ENCODE measurements around the gene KRTAP10-3.
"Not testable (repeated sequence)": the region's sequence is repeated elsewhere in the genome, so short reads cannot be mapped to it uniquely, and the experiment has no call there.

The KRTAP10-3 gene

GRCh38 chr21:44569861-44570517, 11.4 kb upstream of the KRTAP10-3 start:
- no peak for DNase-seq

DNA sequence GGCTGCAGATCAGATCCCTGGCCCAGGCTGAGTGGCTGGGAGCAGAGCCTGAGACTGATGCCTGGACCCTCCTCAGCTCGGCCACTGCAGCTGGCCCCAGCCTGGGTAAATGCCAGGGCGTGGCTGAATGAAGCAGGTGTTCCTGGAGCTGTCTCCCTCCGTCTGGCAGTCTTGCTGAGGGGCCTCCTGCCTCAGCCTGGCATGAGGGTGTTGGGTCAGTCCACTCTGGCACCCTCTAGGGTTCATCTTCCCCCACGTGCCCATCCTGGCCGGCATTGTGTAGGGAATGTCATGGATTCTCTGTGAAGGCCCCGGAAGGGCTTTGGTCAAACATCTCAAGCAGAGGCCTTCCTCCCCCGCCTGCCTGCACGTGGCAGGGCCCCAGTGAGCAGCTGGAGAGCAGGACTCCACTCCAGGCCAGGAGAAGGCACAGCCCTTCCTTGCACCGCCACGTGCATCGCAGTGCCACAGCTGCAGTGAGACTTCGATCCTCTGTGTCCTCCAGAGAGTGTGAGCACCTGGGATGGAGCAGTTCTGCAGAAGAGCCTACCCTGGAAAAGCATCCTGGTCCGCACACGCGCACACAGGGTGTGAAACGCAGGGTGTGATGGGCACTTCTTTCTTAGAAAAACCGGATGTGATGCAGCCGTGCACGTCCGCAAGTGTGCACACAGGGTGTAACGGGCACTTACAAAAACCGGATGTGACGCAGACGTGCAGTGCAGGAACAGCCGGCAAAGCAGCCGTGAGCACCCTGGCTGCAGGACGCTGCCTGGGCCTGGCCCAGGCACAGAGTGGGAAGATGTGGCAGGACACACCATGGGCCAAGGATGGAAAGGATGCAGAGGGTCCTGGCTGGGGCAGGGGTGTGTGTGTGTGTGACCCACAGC, 10.3 kb upstream of the KRTAP10-3 start:
- DNase-seq, result no peak

DNA sequence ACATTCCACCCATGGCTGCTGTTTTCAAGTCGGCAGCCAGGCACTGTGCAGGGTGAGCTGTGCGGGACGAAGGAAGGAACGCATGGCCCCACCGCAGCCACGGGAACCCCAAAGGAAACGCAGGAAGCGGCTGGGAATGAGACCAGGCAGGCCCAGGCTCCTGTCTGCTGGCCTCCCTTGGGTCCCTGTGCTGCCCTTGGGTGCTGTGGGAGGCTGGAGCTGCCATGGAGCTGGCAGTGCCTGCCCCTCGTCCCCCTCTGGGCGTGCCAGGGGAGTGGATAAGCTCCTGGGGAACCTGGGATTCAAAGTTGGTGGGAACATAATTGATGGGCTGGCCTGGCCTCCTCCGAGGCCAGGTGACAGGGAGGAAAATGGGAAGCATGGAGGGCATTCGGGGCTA, 9.7 kb upstream of the KRTAP10-3 start:
- no peak for DNase-seq

DNA sequence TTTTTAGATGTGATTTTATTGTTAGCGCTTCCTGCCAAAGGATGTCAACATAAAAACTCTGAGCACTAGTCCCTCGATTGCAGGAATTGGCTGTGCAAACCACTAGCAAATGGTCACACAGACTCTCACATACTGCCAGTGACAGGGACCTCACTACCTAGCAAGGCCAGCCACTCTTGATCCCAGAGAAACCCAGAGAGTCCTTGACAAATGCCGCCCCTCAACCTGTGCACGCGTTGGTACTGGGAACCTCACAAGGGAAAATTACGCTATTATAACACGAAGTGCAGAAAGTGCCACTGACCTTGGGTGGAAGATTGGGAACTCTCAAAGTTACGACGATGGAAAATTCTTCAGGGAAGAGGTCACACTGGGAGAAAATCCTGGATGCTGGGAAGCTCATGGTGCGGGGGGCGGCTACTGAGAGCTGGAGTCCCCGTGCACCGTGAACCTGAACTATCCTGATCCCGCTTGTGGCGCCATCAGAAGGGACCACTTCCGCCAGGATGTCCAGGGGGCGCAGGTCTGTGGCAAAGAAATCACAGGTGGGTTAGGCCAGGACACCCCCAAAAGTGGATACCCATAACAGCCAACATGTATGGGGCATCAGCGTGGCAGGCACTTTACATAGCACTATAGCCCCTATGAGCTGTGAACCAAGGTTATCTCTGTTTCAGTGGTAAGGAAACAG, 9.0 kb upstream of the KRTAP10-3 start:
- DNase-seq, result no peak

- DNase-seq, result no peak
These were observed 7.8 kb upstream of the KRTAP10-3 start for GRCh38 chr21:44566403-44566802.

DNA sequence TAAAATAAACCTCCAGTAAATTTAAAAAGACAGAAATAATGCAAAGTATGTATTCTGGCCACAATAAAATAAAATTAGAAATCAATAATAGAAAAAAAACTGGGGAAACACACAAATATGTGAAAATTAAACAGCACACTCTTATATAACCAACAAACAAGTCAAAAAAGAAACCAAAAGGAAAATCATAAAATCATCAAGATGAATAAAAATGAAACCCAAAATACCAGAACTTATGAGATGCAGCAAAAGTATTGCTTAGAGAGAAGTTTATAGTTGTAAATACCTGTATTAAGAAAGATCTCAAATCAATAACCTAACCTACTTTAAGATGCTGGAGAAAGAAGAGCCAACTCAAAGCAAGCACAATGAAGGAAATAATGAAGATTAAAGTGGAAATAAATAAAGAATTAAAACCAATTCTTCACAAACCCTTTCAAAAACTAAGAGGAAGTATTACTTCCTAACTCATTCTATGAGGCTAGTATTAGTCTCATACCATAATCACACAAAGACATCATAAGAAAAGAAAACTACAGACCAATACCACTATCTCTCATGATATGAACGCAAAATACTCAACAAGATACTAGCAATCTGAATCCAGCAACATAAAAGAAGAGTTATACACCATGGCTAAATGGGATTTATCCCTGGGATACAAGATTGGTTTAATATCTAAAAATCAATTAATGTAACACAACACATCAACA, 6.4 kb upstream of the KRTAP10-3 start:
- no peak for DNase-seq

DNA sequence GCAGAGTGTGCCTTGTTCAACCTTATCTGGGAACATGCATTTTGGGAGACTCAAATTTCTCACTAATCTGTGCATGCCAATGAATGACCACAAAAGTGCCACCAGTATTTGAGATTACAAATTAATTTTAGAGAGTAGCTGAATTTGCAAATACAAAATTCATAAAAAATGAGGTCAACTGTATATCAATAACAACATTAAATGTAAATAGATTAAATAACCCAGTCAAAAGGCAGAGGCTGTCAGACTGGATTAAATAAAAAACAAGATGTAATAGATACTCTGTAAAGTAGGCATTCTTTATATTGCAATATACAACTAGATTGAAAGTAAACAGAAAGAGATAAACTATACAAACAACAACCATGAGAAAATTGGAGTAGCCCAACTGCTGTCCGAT, 5.5 kb upstream of the KRTAP10-3 start:
- DNase-seq, result no peak

DNA sequence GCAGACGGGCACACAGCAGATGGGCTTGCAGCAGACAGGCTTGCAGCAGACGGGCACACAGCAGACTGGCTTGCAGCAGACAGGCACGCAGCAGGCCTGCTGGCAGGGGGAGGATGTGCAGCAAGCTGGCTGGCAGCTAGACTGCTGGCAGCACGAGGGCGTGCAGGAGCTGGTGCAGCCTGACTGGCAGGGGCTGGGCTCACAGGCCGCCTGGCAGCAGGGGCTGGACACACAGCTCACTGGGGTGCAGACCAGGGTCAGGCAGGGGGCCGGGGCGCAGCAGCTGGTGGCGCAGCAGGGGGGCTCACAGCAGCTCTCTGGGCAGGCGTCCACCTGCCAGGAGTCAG, 293 bp downstream of the KRTAP10-3 start:
- DNase-seq, result not testable (repeated sequence)

DNA sequence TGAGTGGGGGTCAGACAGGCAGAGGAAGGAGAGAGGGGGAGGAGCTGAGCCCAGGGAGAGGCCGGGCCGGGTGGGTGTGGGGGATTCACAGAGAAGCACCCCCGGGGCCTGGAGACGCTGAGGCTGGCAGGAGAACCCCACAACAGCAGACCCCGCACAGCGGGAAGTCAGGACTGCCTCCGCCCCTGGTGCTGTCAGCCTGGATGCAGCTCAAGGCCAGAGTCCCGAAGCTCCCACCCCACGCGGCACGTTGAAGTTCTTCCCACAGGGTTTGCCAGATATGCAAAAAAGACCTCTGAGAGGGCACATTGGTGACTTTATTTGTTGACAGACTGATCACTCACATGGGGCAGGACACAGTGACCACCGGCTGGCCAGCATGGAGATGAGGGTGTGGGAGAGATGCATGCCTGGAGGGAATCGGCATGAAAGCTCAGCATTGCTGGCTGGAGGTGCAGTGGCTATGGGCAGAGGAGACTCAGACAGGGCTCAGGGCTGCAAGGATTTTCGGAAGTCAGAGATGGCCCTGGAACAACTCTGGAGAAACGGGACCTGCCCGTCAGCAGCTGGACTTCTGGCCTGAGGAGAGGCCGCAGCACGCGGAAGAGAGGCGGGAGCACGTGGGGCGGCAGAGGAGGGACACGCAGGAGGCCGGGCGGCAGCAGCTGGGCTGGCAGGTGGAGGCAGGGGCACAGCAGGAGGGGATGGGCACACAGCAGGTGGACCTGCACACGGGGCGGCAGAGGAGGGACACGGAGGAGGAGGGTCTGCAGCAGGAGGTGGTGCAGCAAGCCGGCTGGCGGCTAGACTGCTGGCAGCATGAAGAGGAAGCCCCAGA, 885 bp downstream of the KRTAP10-3 start:
- no peak for DNase-seq

GRCh38 chr21:44556879-44557278, 1.7 kb downstream of the KRTAP10-3 start:
- no peak for DNase-seq

DNA sequence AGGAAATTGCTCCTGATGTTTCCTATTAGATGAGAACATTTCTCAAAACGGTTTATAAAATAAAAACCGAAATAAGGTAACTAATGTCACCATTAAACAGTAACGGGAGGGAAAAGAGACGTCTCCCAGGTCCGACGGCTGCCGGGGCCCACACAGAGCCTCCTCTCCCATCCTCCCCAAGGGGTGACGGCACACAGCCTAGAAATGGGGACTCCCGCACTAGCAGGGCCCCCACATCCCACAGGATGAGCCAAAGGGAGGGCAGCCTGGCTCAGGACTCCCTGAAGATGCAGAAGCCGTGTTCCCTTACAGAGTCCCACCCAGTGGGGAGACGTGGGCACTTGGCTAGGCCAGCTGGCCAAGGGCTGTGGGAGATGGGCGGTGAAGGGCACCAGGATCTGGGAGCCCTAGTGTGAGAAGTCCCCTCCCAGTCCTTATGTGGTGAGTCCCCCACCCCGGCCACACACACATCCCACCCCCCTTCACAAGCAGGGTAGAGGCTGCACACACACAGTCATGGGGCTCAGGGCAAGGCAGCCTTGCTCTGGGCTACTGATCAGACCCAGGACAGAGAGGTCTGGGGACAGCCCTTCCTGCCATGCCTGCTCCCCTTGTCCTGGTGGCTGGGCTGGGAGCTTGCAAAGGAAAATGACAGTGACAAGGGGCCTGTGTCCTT, 3.3 kb downstream of the KRTAP10-3 start:
- no peak for DNase-seq

DNA sequence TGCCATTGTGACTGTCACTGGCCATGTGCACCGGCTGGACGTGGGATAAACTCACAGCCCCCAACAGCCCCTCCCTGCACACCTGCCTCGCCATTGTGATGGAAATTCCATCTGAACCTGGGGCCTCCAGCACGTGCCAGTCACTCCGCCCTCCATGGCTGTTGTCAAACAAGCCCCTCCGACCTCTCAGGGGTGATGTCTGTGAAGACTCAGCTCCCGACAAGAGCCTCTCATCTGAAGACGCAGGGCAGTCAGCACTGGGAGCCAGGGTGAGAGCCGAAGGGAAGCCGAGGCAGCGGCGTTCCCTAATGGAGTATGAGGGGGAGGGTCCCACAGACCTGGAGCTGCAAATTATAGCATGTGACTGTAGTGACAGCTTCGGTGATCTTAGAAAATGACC, 5.9 kb downstream of the KRTAP10-3 start:
- no peak for DNase-seq

DNA sequence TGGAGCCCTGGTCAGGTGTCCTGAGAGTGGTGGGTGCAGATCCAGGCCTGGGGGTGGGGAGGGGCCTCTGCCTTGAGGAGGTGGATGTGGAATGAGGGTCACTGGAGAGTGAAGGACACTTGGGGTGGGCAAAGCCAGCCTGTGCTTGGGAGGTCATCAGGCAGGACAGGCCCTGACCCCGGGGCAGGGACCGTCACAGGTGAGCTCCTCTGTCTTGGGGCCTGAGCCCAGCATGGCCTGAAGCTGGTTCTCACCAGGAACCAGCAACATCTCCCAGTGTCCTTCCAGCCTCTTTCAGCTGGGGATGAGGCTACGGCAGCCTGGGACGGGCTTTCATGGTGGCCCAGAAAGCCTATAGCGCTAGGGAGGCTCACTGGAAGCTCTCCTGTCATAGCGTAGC, 6.5 kb downstream of the KRTAP10-3 start:
- no peak for DNase-seq

DNA sequence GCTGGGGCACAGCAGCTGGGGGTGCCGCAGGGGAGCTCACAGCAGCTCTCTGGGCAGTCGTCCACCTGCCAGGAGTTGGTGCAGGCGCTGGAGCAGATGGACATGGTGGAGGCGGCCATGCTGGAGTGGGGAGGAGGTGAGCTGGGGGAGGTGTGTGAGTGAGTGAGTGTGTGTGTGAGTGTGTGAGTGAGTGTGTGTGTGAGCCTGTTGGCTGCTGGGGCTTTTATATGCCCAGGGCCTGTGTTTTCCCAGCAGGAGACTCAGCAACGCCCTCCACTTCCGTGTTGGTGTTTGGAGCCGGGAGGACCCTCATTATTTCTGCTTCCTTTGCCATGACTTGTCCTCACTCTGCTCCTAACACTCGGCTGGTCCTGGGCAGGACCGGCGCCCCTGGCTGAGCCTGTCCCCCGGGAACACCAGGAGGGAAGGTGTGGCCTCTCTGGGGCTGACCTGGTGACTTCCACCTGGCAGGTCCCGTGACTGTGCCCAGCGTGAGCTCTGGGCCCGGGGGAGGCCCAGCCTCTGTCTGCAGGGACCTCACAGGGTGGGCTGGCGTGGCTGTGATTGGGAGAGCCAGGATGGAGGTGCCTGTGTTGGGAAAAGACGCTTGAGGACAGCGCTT, 7.1 kb downstream of the KRTAP10-3 start, which contains the start of gene KRTAP10-2:
Gene KRTAP10-2, minus strand, starts transcription at position 166 of the 622 bp plus-strand sequence. Its CDS starts 47 bp downstream, at position 119.
- no peak for DNase-seq

- DNase-seq, result no peak
These were observed 7.8 kb downstream of the KRTAP10-3 start for GRCh38 chr21:44550807-44551206.

DNA sequence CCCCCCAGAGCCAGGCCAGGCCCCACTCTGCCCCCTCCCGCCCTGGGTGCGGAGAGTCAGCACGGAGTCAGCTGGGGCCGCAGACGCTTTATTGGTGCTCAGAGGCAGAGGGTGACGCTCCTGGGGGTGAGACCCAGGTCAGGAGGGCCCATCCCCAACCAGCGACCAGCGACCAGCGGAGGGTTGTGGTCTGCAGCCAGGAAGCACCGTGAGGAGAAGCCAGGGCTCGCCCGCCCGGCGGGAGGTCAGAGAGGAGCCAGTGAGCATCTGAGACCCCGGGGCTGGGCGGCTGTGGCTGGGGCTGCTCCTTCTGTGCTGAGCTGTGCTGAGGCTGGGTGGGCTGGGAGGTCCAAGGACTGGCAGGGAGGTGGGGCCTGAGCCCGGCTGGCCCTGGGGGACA, 8.3 kb downstream of the KRTAP10-3 start:
- not testable (repeated sequence) for DNase-seq

DNA sequence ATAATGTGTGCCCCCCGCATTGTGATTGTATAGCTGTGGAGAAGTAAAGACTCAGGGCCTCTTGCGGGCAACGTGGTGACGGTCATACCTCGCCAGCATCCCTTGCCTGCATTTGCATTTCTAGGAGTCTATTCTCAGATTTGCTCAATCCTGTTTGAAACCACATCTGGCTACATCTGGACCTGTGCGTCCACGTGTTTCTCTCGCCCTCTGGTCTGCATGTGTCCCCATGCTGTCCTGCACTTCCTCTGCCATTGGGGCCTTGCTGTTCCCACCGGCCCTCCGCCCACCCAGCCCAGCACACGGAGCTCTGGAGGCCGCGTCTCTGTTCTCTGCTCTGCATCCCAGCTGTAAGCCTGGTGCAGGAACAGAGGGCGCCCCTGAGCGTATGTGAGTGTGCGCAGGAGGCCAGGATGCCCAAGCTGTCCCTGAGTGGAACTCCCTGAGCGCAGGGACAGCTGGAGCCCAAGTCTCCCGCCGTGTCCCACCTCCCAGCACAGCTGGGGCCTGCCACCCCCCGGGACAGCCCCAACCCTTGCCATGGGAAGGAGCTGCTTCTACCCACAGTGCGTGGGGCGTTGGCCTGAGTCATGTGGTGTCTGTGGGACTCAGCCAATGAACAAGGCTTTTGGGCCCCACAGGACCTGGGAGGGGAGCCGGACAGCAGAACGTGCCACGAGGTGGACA, 8.9 kb downstream of the KRTAP10-3 start:
- no peak for DNase-seq

- no peak for DNase-seq
These were observed 9.7 kb downstream of the KRTAP10-3 start for GRCh38 chr21:44548922-44549321.

GRCh38 chr21:44548381-44548780, 10.2 kb downstream of the KRTAP10-3 start:
- no peak for DNase-seq

DNA sequence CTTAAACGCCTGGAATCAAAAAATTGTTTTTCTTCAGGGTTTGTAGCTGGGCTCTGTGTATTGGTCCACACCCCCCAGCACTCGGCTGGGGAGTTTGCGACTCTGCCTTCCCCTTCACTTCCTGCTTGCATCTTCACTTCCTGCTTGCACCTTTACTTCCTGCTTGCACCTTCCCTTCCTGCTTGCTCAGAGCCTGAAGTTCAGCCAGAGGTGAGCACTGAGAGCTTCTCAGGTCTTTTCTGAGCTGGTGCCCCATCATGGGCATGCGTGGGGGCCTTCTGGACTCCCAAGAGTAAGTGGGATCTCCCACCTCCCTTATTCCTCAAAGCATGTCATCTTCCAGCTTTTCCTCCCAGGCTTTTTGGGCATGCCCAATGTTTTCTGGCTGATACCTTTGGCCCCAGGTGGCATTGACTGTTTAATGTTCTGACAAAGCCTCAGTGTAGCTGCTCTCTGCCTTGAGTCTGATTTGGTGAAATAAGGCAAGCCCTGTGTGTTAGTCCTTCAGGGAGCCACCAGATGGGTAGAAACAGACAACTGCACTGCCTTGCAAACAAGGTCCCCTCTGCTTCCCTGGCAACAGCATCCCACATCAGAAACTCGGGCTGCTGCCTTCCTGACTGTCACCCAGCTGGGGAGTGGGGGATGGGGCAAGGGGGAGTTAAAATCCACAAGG, 10.8 kb downstream of the KRTAP10-3 start:
- peak; percentile 66 for DNase-seq

All from CD4-positive, alpha-beta T cell treated with Interleukin-17A for 4 hours (primary cell).